C4-2B (cell line): ENCODE measurements around the gene RMI2.

ENCODE experiments used
- H3K27ac ChIP-seq: fragments of 450-650 bp; 2 replicates; pipeline ENCODE4 v1.5.1; 2017
- CTCF ChIP-seq: fragments of 450-650 bp; conservative IDR thresholded peaks from 2 replicates; pipeline ENCODE4 v1.5.1; 2017; ENCODE audit warnings: mild to moderate bottlenecking
- ZFX ChIP-seq: fragments of 450-650 bp; IDR thresholded peaks from 2 replicates; pipeline ENCODE4 v1.6.1; 2017

Gene RMI2

DNA sequence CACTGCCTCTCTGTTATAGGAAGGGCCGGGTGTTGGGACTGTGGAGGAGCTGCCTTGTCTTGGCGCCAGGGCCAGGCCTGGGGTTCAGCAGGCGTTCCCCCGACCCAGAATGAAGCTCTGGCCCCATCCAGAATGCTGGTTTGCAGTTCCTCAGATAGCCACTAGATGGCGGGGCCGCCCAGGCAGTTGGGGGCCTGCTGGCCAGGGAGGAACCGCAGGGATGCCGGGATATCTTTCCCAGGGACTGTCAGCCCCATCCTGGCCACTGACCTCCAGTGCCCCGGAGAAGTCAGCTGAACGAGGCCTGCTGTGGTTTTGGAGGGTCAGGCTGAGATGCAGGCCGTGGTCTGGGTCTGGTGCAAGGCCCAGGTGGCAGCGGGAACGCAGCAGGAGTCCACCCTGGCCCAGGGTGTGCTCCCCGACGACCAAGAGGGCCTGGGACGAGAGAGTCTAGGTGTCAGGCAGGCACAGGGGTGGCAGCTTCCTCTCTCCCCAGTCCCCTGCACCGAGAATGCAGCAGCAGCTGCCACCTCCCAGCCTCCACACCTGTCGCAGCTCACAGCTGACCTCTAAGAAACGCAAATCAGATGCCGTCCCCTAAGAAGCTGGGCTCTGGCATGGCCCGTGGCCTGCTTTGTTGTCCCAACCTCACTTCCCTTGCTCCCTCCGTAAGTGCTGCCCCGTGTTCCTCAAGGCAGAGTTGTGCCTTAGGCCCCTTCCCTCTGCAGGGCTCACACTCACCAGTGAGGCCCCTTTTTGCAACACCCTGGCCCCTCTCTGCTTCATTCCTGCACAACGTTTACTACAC, 51.2 kb downstream of the RMI2 start:
- H3K27ac ChIP-seq, result no peak overlapping the region
- TF ChIP-seq ZFX (no peak), CTCF (peak; percentile 98)

GRCh38 chr16:11398136-11398535, 52.9 kb downstream of the RMI2 start:
- no peak overlapping the region for H3K27ac ChIP-seq

DNA sequence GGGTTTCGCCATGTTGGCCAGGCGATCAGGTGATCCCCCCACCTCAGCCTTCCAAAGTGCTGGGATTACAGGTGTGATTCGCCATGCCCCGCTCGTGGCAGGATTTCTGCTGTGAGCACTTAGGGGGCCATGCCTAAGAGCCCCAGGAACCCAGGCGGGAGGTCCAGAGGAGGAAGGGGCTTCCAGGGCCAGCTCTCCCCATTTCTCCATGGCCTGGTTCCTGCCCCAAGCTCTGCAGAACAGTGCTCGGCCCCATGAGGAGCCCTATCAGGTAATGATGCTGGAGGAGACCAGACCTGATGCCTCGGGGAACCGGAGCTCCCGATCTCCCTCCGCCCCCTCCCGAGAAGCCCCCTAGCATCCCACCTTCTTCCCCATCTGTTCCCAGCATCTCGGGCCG, 53.6 kb downstream of the RMI2 start:
- no peak overlapping the region for H3K27ac ChIP-seq
- no peak for TF ChIP-seq CTCF
- TF ChIP-seq ZFX, result no peak

More at GRCh38 chr16:11398136-11398535, 52.9 kb downstream of the RMI2 start:
- TF ChIP-seq CTCF (no peak), ZFX (no peak)

GRCh38 chr16:11399261-11399831, 54.1 kb downstream of the RMI2 start:
- H3K27ac ChIP-seq, result no peak overlapping the region
- TF ChIP-seq ZFX (no peak), CTCF (no peak)

- H3K27ac ChIP-seq, result no peak overlapping the region
- TF ChIP-seq ZFX, result no peak
- TF ChIP-seq CTCF, result no peak
Observed at GRCh38 chr16:11400076-11400475, 54.8 kb downstream of the RMI2 start.
